GM19324 (cell line): ENCODE data around the gene YAP1.

ENCODE experiments used
- ATAC-seq: cut with Tn5 transposase; IDR thresholded peaks from one replicate; pipeline ENCODE4 v1.9.1; 2021; ENCODE audit warnings: mild to moderate bottlenecking, moderate library complexity; ENCODE audit not compliant: unreplicated experiment, low FRiP score

Gene YAP1

DNA sequence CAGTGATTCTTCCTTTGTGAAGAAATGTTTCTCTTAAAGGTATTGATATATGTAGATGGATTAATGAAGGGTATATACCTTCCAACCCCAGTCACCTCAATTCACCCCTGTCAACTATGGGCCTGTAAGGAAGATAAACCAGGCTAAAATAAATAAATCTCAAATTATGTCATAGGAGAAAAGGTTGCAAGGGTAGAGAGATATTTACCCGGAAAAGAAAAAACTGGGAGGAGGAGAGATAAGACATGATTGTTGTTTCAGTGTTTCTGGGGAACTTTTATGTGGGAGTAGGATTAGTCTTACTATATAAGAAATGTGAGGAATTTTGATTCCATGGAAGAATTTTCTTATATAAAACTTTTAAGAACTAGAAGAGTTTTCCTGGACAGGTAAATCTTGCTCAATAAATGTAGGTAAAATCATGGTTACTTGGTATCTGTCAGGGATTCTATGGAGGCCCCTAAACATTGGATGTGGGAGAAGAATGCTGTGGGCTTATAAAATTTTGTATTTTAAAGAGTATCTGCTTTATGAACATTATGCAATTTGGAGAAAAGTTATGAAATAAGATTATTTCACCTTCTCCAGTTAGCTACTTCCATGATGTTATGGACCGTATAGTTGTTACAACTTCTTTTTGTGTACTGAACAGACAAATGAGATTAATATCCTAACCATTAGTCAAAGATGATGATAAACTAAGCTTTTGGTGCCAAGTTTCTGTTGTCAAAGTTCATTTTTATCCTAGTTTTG lies 6.4 kb downstream of the YAP1 start:
- no peak for ATAC-seq

- ATAC-seq: no peak
Observed at GRCh38 chr11:102117472-102118113, 7.3 kb downstream of the YAP1 start.

- ATAC-seq: no peak
Observed at GRCh38 chr11:102118937-102119336, 8.7 kb downstream of the YAP1 start.

GRCh38 chr11:102119997-102120396 lies 9.8 kb downstream of the YAP1 start:
- ATAC-seq: no peak

GRCh38 chr11:102120437-102120973 lies 10.3 kb downstream of the YAP1 start:
- ATAC-seq: no peak

- ATAC-seq: no peak
Observed at GRCh38 chr11:102121329-102121728, 11.1 kb downstream of the YAP1 start.

- no peak for ATAC-seq
Observed at GRCh38 chr11:102134597-102134996, 24.4 kb downstream of the YAP1 start.

DNA sequence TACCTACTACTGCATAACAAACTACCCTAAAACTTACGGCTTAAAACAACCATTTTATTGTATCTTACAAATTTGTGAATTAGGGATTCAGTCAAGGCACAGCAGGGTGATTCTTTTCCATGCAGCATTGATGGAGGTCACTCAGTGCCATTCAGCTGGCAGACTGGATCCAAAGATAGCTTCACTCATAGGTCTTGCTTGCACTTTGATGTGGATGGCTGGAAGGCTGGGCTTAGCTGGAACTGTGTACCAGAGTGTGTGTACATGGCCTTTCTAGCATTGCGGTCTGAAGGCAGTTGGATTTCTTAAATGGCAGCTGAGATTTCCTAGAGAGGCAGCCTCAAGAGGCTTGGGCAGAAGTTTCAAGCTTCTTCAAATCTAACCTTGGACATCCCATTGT lies 25.0 kb downstream of the YAP1 start:
- no peak for ATAC-seq

GRCh38 chr11:102138223-102138622 lies 28.0 kb downstream of the YAP1 start:
- ATAC-seq: no peak

GRCh38 chr11:102138670-102139069 lies 28.4 kb downstream of the YAP1 start:
- no peak for ATAC-seq

DNA sequence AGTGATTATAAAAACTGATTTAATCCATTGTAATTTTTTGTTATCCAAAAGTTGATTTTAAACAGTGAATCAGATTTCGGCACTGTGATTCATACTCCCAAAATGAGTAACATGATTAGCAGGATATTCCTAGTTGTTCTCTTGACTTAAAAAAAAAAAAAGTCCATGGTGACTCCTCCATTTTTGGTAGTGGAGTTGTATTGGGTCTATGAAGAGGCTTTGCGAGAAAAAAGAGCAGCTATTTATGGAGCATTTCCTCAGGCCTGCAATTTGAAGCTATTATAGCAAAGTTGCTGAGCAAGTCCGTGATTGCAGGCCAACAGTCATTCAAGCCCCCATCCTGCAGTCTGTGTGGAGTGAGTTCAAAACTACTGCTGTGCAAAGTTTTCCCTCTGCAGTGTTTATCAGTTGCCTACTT lies 28.8 kb downstream of the YAP1 start:
- ATAC-seq: no peak

DNA sequence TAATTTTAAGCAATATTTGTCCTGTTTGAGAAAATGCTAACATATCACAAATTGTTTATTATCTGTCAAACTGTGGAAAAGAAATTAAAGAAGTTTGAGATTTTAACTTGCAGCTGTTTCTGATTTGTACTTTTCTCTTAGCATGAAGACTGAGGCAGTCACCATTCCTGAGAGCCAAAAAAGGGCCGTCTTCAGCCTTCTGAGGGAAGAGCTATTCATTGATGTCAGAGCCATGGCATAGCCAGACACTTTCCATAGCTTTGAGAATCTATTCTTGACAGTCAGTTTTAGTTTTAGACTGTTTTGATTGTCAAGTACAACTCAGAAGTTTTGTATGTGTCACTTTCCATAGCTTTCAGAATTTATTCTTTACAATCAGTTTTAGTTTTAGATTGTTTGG lies 32.1 kb downstream of the YAP1 start:
- ATAC-seq: no peak

- ATAC-seq: no peak
Observed at GRCh38 chr11:102143867-102144266, 33.6 kb downstream of the YAP1 start.

DNA sequence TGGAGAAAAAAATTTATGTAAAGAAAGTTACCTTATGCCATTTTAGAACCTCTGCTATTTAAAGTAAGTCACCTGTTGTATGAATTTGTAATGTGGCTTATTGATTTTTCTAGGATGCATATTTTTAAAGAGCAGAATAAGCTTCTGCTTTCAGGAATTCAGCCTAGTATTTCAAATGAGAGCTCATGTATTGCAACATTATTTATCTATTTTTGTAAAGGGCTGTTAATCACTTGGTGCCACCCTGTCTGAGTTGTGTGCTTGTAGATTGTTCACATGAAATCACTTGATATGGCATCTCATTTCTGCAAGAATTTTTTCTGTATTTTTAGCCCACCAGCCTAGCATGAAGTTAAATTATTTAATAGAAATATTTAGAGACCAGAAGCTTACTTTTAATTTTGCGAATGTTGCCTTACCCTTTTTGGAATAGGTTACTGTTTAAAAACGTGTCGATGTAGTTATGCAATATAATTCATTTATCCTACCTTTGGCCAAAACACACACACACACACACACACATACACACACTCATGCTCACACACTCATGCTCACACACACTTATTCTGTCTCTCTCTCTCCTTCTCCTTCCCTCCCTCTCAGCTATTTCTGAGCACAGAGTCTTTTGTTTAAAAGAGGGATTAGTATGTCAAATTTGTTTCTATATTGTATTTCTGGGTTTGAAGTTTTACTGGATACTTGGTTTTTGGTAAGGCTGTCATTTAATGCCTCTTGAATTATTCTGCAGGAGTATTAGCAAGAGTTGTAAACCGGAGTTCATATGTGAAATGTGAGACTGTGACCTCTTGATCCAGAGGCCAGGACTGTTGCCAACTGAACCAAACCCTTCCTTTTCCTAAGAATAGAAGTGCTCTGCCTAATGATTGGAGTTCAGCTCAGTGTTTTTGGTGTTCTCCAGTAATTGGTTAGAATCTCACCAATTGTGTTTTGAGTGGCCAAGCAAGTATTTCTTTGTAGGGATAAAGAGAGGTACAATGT lies 34.4 kb downstream of the YAP1 start:
- no peak for ATAC-seq

DNA sequence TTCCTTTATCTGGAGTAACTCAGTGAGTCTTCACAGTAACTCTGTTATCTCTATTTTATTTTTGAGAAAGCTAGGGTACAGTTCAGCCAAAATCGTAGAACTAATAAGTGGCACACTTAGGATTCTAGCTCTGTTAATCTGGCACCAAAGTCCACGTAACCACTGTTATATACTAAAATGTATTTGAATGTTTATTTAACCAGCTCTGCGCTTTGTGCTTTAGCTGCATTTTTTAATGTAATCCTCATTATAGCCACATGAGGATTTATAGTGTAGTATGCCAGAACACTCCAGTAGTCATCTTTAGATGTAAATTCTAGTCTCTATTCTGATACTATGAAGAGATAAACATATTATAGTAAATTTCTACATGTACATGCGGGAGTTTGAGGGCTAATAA lies 36.8 kb downstream of the YAP1 start:
- ATAC-seq: no peak

- no peak for ATAC-seq
Observed at GRCh38 chr11:102147632-102148031, 37.4 kb downstream of the YAP1 start.

DNA sequence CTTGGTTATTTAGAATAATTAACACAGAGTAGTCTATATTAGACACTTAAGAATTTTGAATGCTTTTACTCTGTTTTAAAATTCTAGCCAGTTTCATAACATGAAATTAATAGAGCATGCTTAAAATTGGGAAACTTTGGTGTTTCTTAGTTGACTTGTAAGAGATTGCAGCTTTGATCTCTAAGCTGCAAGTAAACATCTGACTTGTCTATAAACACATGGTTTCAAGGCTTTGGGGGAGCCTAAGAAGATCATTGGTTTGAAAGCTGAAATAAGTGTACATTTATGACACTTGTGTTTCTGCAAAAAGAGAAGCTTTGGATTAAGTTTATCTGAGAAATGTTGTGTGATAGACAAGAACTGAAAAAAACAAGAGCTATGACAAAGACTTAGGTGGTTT lies 37.8 kb downstream of the YAP1 start:
- ATAC-seq: no peak

DNA sequence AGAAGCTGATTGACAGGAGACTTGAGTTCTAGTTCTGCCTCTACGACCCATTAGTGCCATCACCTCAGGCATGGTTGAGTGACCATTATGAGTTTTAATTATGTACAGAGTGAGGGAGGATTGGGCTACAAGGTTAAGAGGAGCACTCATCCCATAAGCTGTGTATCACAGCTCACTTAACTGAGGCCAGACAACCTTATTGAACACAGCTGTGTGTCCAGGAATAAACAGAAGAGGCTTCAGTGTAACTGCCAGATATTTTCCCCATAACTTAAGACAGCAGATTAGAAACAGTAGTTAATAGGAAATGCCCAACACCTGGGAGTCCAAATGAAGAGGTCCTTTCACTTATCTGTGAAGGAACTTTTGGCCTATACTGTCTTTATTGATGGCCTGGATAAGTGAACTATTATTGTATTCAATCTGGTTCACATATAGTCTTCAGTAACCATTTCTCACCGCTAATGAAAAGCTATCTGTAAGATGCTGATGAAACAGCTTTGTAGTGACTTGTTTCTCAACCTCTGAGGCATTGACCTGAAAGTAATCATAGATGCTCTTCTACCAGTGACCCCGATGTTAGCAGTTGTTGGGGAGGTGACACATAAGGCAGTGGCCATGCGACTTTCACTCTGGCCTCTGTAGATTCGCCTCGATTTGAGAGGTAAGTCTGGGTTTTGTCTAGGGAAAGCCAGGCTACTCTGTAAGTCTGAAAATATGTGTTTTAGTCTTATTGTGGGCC lies 41.7 kb downstream of the YAP1 start:
- ATAC-seq: no peak

GRCh38 chr11:102153082-102153481 lies 42.8 kb downstream of the YAP1 start:
- ATAC-seq: no peak

- no peak for ATAC-seq
Observed at GRCh38 chr11:102154806-102155205, 44.6 kb downstream of the YAP1 start.
